Sigmoid colon (tissue), 7 donors: Measurements from ENCODE around the gene GJA1. TPM values are rescaled to one million over a fixed set of nuclear protein-coding genes. Genes with fewer than 3 reads are reported as not detected.

ENCODE experiments used
- DNase-seq: peaks from one replicate; pipeline ENCODE4 v3.0.0-alpha.2; 2019
- H3K27ac ChIP-seq, 4 donors: fragments of 200-600 bp; sonication (generic); one replicate each; pipeline ENCODE4 v1.5.1; 2016 to 2019; ENCODE audit warnings: mild to moderate bottlenecking in 1 of 4
- H3K27me3 ChIP-seq, 3 donors: fragments of 200-600 bp; sonication (generic); one replicate each; pipeline ENCODE4 v1.5.1; 2019; ENCODE audit warnings: mild to moderate bottlenecking in 1 of 3
- H3K36me3 ChIP-seq, 4 donors: fragments of 200-600 bp; sonication (generic); one replicate each; pipeline ENCODE4 v1.5.1; 2016 to 2019
- H3K4me1 ChIP-seq, 4 donors: fragments of 200-600 bp; sonication (generic); one replicate each; pipeline ENCODE4 v1.5.1; 2017 to 2019
- H3K4me3 ChIP-seq, 4 donors: fragments of 200-600 bp; sonication (generic); one replicate each; pipeline ENCODE4 v1.5.1; 2017 to 2019; ENCODE audit warnings: mild to moderate bottlenecking in 2 of 4, moderate library complexity in 1 of 4
- H3K9me3 ChIP-seq, 4 donors: fragments of 200-600 bp in 3 of 4; sonication (generic) in 3 of 4; one replicate each; pipeline versions ENCODE4 v1.5.1 to v1.6.1; 2013 to 2019
- EP300 ChIP-seq, 4 donors: sonication (generic); formaldehyde crosslinking; IDR thresholded peaks; one replicate each; pipeline ENCODE4 v1.6.1; 2017; ENCODE audit warnings: antibody characterized with exemption in 4 of 4
- POLR2A ChIP-seq, 2 donors: fragments of 450-650 bp; IDR thresholded peaks; one replicate each; pipeline ENCODE4 v1.6.1; 2016; ENCODE audit warnings: antibody characterized with exemption in 2 of 2, mild to moderate bottlenecking in 2 of 2, moderate library complexity in 2 of 2
- POLR2AphosphoS5 ChIP-seq, 4 donors: sonication (generic); formaldehyde crosslinking; IDR thresholded peaks; one replicate each; pipeline ENCODE4 v1.6.1; 2017; ENCODE audit warnings: antibody characterized with exemption in 4 of 4
- WGBS, 2 donors: extraction: QIAGEN DNeasy Blood & Tissue Kit; methylation state at CpG; one replicate each; pipeline ENCODE4 v1.1.7; 2013; 5-methylcytosine and 5-hydroxymethylcytosine counted together
- intact Hi-C: fragments of 100-400 bp; cut with DNase I; formaldehyde crosslinking; loops from one replicate; pipeline ENCODE4 v1.15.1; 2023
- polyA plus RNA-seq, 3 donors: library from polyadenylated mRNA; stranded (reverse); fragments of 200-250 nt; gene quantifications; one replicate each; pipeline ENCODE4 v1.2.3, GENCODE V29; 2013
- total RNA-seq, 4 donors: library from RNA; depleted of rRNA; stranded (reverse); fragments of >200 nt; gene quantifications; one replicate each; pipeline ENCODE4 v1.1.0, GENCODE V29; 2016
- TF ChIP-seq, protein P1 (sequence below), 4 experiments: fragments of 450-650 bp in 3 of 4; fragments of 200-600 bp in 1 of 4; IDR thresholded peaks; one replicate each; pipeline ENCODE4 v1.5.1; 2016 to 2019; ENCODE audit warnings: antibody characterized with exemption in 4 of 4, mild to moderate bottlenecking in 3 of 4, moderate library complexity in 2 of 4
- donor health status: healthy with polysubstance abuse.
- donor health status: Bipolar disorder and iron deficiency.
- donor health status: healthy.

Gene GJA1
- total and polyA plus RNA-seq, 7 donors, result 3.0 to 24.0 (median 15.0) TPM

DNA sequence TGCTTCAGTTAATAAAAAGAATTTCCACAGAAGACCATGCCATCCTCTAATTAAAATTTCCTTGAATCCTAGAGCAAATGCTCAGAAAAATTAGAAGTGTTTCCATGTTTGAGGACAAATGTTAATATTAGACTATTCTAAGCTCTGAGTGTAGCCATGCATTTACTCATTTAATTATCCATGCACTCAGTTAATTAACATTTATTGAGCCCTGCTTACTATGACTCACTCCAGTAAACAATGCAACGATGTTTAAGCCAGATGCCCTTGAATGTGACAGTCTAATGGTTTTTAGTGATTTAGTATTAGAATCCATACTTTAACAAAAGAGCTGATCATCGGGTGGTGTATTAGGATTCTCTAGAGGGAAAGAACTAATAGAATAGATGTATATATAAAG is 37.3 kb upstream of the GJA1 start:
- no peak for DNase-seq
- Histone ChIP-seq H3K36me3 (no peaks in the 10 kb centered on the region), H3K4me3 (no peak overlapping the region), H3K27ac (no peak overlapping the region), H3K9me3 (no peaks in the 10 kb centered on the region), H3K4me1 (no peaks in the 10 kb centered on the region), H3K27me3 (no peaks in the 10 kb centered on the region)
- intact Hi-C loops, result no loop called here
- WGBS, 2 donors, result 47 to 69% methylated on average over 2 of the region's 2 CpGs
- TF ChIP-seq EP300 (IDR thresholded peaks at IDR 0.05), result no peak
- TF ChIP-seq POLR2A (IDR thresholded peaks at IDR 0.05), result no peak
- TF ChIP-seq, protein P1, sequence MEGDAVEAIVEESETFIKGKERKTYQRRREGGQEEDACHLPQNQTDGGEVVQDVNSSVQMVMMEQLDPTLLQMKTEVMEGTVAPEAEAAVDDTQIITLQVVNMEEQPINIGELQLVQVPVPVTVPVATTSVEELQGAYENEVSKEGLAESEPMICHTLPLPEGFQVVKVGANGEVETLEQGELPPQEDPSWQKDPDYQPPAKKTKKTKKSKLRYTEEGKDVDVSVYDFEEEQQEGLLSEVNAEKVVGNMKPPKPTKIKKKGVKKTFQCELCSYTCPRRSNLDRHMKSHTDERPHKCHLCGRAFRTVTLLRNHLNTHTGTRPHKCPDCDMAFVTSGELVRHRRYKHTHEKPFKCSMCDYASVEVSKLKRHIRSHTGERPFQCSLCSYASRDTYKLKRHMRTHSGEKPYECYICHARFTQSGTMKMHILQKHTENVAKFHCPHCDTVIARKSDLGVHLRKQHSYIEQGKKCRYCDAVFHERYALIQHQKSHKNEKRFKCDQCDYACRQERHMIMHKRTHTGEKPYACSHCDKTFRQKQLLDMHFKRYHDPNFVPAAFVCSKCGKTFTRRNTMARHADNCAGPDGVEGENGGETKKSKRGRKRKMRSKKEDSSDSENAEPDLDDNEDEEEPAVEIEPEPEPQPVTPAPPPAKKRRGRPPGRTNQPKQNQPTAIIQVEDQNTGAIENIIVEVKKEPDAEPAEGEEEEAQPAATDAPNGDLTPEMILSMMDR (IDR thresholded peaks at IDR 0.05), result no peak
- TF ChIP-seq POLR2AphosphoS5 (IDR thresholded peaks at IDR 0.05), result no peak

DNA sequence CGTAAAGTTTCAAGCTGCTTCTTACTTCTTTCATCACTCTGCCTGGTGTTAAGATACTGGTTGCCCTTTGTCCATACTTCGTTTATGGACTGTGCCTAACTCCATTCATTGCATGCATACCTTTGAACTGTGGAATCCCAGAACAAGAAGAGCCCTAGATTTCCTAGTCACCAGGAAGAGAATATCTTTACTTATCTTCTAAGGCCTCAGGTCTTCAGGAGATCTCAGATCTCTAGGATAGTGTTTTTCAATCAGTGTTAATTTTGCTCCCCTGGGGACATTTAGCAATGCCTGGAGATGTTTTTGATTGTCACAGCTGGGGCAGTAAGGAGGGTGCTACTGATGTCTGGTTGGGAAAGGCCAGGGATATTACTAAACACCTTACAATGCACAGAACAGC is 35.5 kb upstream of the GJA1 start:
- Histone ChIP-seq H3K4me3 (no peak overlapping the region), H3K4me1 (no peaks in the 10 kb centered on the region), H3K36me3 (no peaks in the 10 kb centered on the region), H3K9me3 (no peaks in the 10 kb centered on the region), H3K27me3 (no peaks in the 10 kb centered on the region), H3K27ac (no peak overlapping the region)
- intact Hi-C loops, result no loop called here
- 15 to 63% methylated on average over 2 of the region's 2 CpGs for WGBS, 2 donors
- TF ChIP-seq POLR2AphosphoS5 (IDR thresholded peaks at IDR 0.05) (no peak), POLR2A (IDR thresholded peaks at IDR 0.05) (no peak), EP300 (IDR thresholded peaks at IDR 0.05) (no peak)
- TF ChIP-seq, protein P1 (IDR thresholded peaks at IDR 0.05), result no peak
- DNase-seq, result no peak

DNA sequence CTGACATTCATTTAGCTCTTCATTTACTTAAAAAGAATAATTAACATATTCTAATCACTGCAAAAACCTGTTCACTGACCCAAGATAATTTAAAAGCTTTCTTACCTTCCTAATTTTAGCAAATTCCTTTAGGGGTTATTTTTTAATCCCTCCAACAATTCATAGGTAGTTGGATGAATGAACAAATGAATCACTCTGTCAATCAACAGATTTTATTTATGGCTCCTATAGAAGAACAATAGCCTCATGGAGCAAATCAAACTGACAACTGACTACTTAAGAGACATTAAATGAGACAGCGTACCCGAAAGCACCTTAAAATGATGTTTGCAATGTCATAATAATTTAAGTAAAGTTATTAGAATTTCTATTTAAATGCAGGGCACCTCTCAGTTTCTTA is 31.5 kb upstream of the GJA1 start:
- Histone ChIP-seq H3K4me1 (no peaks in the 10 kb centered on the region), H3K36me3 (no peaks in the 10 kb centered on the region), H3K27me3 (no peaks in the 10 kb centered on the region), H3K9me3 (no peaks in the 10 kb centered on the region), H3K27ac (no peak overlapping the region), H3K4me3 (no peak overlapping the region)
- 91 to 94% methylated on average over 2 of the region's 2 CpGs for WGBS, 2 donors
- intact Hi-C loops, result no loop called here
- no peak for DNase-seq
- TF ChIP-seq POLR2AphosphoS5 (IDR thresholded peaks at IDR 0.05) (no peak), EP300 (IDR thresholded peaks at IDR 0.05) (no peak), POLR2A (IDR thresholded peaks at IDR 0.05) (no peak)
- TF ChIP-seq, protein P1 (IDR thresholded peaks at IDR 0.05), result no peak

DNA sequence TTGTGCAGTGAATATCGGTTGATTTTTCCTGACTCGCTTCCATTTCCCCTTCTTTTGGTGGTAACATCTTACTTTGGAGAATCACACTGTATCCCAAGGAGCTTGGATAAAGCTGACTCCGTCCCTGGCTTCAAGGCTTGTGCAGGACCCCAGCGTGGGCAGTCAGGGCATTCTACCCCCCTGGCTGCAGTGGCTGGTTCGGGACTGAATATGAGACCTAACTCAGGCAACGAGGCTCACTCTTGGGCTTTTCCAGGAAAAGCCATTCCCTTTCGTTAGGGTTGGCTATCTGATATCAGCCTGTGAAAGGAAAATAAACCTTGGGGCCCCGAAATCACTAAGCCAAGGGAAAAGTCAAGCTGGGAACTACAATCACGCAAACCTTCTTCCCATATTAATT is 30.1 kb upstream of the GJA1 start:
- no peak for DNase-seq
- Histone ChIP-seq H3K4me1 (no peaks in the 10 kb centered on the region), H3K9me3 (no peaks in the 10 kb centered on the region)

DNA sequence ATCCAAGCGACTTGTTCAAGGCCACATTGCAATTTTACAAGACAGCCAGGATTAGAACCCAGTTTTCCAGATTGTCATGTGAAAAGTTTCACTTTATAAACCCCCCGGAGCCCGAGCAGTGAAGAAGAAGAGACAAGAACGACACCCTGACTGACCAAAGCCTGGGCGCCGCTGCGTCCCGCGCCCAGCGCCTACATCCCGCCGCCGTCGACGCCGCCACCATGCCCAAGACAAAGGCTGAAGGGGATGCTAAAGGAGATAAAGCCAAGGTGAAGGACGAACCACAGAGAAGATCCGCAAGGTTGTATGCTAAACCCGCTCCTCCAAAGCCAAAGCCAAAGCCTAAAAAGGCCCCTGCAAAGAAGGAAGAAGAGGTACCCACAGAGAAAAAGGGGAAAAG is 27.1 kb upstream of the GJA1 start:
- Histone ChIP-seq H3K4me3 (no peak overlapping the region), H3K36me3 (no peaks in the 10 kb centered on the region), H3K4me1 (no peaks in the 10 kb centered on the region), H3K9me3 (no peaks in the 10 kb centered on the region), H3K27ac (no peak overlapping the region), H3K27me3 (no peaks in the 10 kb centered on the region)
- TF ChIP-seq POLR2A (IDR thresholded peaks at IDR 0.05) (no peak), POLR2AphosphoS5 (IDR thresholded peaks at IDR 0.05) (no peak), EP300 (IDR thresholded peaks at IDR 0.05) (no peak)
- TF ChIP-seq, protein P1 (IDR thresholded peaks at IDR 0.05), result no peak
- no peak for DNase-seq
- WGBS, 2 donors, result 93 to 95% methylated on average over 19 of the region's 19 CpGs
- intact Hi-C loops, result no loop called here

More for the DNA sequence above, 30.1 kb upstream of the GJA1 start:
- Histone ChIP-seq H3K27ac (no peak overlapping the region), H3K36me3 (no peaks in the 10 kb centered on the region), H3K27me3 (no peaks in the 10 kb centered on the region), H3K4me3 (no peak overlapping the region)
- 75 to 79% methylated on average over 9 of the region's 9 CpGs for WGBS, 2 donors
- TF ChIP-seq EP300 (IDR thresholded peaks at IDR 0.05) (no peak), POLR2A (IDR thresholded peaks at IDR 0.05) (no peak), POLR2AphosphoS5 (IDR thresholded peaks at IDR 0.05) (no peak)
- TF ChIP-seq, protein P1 (IDR thresholded peaks at IDR 0.05), result no peak
- intact Hi-C loops, result no loop called here
